ENCODE results near the gene DOHH.
A peak's percentile ranks its signal among the peaks of the same experiment; 100 is the strongest.

Gene DOHH

GRCh38 chr19:3477506-3477905, 23.0 kb downstream of the DOHH start:
- ATAC-seq = no peak
- DNase-seq = no peak

- no peak for DNase-seq
- no peak for ATAC-seq
These were observed 23.6 kb downstream of the DOHH start for GRCh38 chr19:3476830-3477229.

- DNase-seq (no peak), ATAC-seq (no peak)
These were observed 25.0 kb downstream of the DOHH start for GRCh38 chr19:3475449-3475848.

GRCh38 chr19:3474614-3475013, 25.9 kb downstream of the DOHH start:
- no peak for ATAC-seq
- DNase-seq = no peak

- DNase-seq (no peak), ATAC-seq (no peak)
These were observed 26.5 kb downstream of the DOHH start for GRCh38 chr19:3474010-3474409.

GRCh38 chr19:3471954-3472655, 28.4 kb downstream of the DOHH start:
- no peak for ATAC-seq
- DNase-seq = peak; percentile 64

GRCh38 chr19:3470500-3471128, 29.9 kb downstream of the DOHH start:
- no peak for ATAC-seq
- no peak for DNase-seq

GRCh38 chr19:3469638-3470499, 30.6 kb downstream of the DOHH start:
- peak; percentile 4 for ATAC-seq

GRCh38 chr19:3468211-3468610, 32.3 kb downstream of the DOHH start:
- DNase-seq (no peak), ATAC-seq (no peak)

More at GRCh38 chr19:3469638-3470499, 30.6 kb downstream of the DOHH start:
- DNase-seq = no peak

- ATAC-seq = no peak
- DNase-seq = no peak
These were observed 32.9 kb downstream of the DOHH start for GRCh38 chr19:3467437-3468198.

GRCh38 chr19:3466635-3467034, 33.8 kb downstream of the DOHH start:
- DNase-seq (no peak), ATAC-seq (no peak)

- no peak for ATAC-seq
- no peak for DNase-seq
These were observed 34.9 kb downstream of the DOHH start for GRCh38 chr19:3465552-3465951.

GRCh38 chr19:3464587-3465235, 35.8 kb downstream of the DOHH start:
- DNase-seq = no peak

GRCh38 chr19:3463714-3464586, 36.5 kb downstream of the DOHH start:
- no peak for ATAC-seq
- DNase-seq = no peak

More at GRCh38 chr19:3464587-3465235, 35.8 kb downstream of the DOHH start:
- no peak for ATAC-seq

- ATAC-seq (no peak), DNase-seq (no peak)
These were observed 37.3 kb downstream of the DOHH start for GRCh38 chr19:3462991-3463713.

GRCh38 chr19:3459965-3460582, 40.4 kb downstream of the DOHH start:
- DNase-seq = no peak
- ATAC-seq = no peak

GRCh38 chr19:3459089-3459881, 41.2 kb downstream of the DOHH start:
- no peak for ATAC-seq
- no peak for DNase-seq

GRCh38 chr19:3458229-3459088, 42.0 kb downstream of the DOHH start:
- ATAC-seq (no peak), DNase-seq (no peak)
